D341Med (cell line): ENCODE data around the gene DENND1A.
"Not testable (repeated sequence)": the region's sequence is repeated elsewhere in the genome, so short reads cannot be mapped to it uniquely, and the experiment has no call there.

Experiments
- DNase-seq: peaks from one replicate; pipeline ENCODE4 v3.0.0; 2012; ENCODE audit warnings: low spot score

The DENND1A gene

GRCh38 chr9:123861756-123862120 is 68.2 kb downstream of the DENND1A start:
- no peak for DNase-seq

GRCh38 chr9:123861086-123861755 is 68.7 kb downstream of the DENND1A start:
- DNase-seq: no peak

- no peak for DNase-seq
These were observed 69.3 kb downstream of the DENND1A start for GRCh38 chr9:123860603-123861002.

GRCh38 chr9:123852403-123852802 is 77.5 kb downstream of the DENND1A start:
- DNase-seq: no peak

- DNase-seq: no peak
These were observed 78.1 kb downstream of the DENND1A start for GRCh38 chr9:123851851-123852250.

- DNase-seq: no peak
These were observed 81.4 kb downstream of the DENND1A start for GRCh38 chr9:123848447-123849085.

GRCh38 chr9:123846966-123847365 is 83.0 kb downstream of the DENND1A start:
- DNase-seq: no peak

- no peak for DNase-seq
These were observed 86.2 kb downstream of the DENND1A start for GRCh38 chr9:123843703-123844102.

GRCh38 chr9:123835821-123836220 is 94.1 kb downstream of the DENND1A start:
- no peak for DNase-seq

GRCh38 chr9:123834889-123835562 is 94.9 kb downstream of the DENND1A start:
- no peak for DNase-seq

- DNase-seq: peak; percentile 37
These were observed 95.6 kb downstream of the DENND1A start for GRCh38 chr9:123834218-123834888.

GRCh38 chr9:123832858-123833650 is 96.9 kb downstream of the DENND1A start:
- no peak for DNase-seq

GRCh38 chr9:123832176-123832575 is 97.8 kb downstream of the DENND1A start:
- no peak for DNase-seq

- DNase-seq: no peak
These were observed 101.5 kb downstream of the DENND1A start for GRCh38 chr9:123828449-123828848.

- no peak for DNase-seq
These were observed 104.4 kb downstream of the DENND1A start for GRCh38 chr9:123825342-123826060.

- DNase-seq: no peak
These were observed 106.6 kb downstream of the DENND1A start for GRCh38 chr9:123823194-123823947.

GRCh38 chr9:123821619-123822018 is 108.3 kb downstream of the DENND1A start:
- DNase-seq: no peak

- no peak for DNase-seq
These were observed 109.8 kb downstream of the DENND1A start for GRCh38 chr9:123820139-123820538.

GRCh38 chr9:123816817-123817472 is 113.0 kb downstream of the DENND1A start:
- no peak for DNase-seq

GRCh38 chr9:123815856-123816255 is 114.1 kb downstream of the DENND1A start:
- not testable (repeated sequence) for DNase-seq
